ENCODE results near the gene NELL2.

DNA sequence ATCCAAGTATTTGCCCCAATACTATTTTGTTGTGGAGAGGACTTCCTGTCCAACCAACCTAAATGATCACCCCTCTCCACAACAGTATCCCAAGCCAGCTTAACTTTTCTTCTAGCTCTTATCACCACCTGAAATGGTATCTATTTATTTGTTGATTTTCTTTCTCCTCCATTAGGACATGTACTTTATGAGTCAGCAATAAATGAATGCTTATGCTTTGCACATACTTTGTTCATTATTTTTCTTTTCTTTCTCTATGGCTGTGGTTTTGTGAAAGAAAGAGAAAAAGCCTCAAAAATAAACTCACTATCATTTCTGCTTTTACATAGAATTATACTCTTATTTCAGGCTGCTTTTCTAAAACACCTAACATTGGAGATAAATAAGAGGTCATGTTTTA, 371.3 kb downstream of the NELL2 start:
- TF ChIP-seq, protein P1, sequence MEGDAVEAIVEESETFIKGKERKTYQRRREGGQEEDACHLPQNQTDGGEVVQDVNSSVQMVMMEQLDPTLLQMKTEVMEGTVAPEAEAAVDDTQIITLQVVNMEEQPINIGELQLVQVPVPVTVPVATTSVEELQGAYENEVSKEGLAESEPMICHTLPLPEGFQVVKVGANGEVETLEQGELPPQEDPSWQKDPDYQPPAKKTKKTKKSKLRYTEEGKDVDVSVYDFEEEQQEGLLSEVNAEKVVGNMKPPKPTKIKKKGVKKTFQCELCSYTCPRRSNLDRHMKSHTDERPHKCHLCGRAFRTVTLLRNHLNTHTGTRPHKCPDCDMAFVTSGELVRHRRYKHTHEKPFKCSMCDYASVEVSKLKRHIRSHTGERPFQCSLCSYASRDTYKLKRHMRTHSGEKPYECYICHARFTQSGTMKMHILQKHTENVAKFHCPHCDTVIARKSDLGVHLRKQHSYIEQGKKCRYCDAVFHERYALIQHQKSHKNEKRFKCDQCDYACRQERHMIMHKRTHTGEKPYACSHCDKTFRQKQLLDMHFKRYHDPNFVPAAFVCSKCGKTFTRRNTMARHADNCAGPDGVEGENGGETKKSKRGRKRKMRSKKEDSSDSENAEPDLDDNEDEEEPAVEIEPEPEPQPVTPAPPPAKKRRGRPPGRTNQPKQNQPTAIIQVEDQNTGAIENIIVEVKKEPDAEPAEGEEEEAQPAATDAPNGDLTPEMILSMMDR (IDR thresholded peaks at IDR 0.05) = no peak
- TF ChIP-seq SMC3 (IDR thresholded peaks at IDR 0.05; ENCODE audit: low read depth, low read length) (no peak), SIN3A (IDR thresholded peaks at IDR 0.05; ENCODE audit: borderline replicate concordance, low read depth, low read length) (no peak), TAF1 (IDR thresholded peaks at IDR 0.05; ENCODE audit: borderline replicate concordance, low read depth, low read length) (no peak), POLR2AphosphoS5 (IDR thresholded peaks at IDR 0.05; ENCODE audit: low read depth, low read length) (no peak), MXI1 (IDR thresholded peaks at IDR 0.05; ENCODE audit: low read depth, low read length) (no peak), MEF2A (IDR thresholded peaks at IDR 0.05; ENCODE audit: borderline replicate concordance, low read depth) (no peak)
- TF ChIP-seq, protein P2, sequence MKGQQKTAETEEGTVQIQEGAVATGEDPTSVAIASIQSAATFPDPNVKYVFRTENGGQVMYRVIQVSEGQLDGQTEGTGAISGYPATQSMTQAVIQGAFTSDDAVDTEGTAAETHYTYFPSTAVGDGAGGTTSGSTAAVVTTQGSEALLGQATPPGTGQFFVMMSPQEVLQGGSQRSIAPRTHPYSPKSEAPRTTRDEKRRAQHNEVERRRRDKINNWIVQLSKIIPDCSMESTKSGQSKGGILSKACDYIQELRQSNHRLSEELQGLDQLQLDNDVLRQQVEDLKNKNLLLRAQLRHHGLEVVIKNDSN (IDR thresholded peaks at IDR 0.05; ENCODE audit: borderline replicate concordance, low read depth) = no peak
- TF ChIP-seq, protein P3, sequence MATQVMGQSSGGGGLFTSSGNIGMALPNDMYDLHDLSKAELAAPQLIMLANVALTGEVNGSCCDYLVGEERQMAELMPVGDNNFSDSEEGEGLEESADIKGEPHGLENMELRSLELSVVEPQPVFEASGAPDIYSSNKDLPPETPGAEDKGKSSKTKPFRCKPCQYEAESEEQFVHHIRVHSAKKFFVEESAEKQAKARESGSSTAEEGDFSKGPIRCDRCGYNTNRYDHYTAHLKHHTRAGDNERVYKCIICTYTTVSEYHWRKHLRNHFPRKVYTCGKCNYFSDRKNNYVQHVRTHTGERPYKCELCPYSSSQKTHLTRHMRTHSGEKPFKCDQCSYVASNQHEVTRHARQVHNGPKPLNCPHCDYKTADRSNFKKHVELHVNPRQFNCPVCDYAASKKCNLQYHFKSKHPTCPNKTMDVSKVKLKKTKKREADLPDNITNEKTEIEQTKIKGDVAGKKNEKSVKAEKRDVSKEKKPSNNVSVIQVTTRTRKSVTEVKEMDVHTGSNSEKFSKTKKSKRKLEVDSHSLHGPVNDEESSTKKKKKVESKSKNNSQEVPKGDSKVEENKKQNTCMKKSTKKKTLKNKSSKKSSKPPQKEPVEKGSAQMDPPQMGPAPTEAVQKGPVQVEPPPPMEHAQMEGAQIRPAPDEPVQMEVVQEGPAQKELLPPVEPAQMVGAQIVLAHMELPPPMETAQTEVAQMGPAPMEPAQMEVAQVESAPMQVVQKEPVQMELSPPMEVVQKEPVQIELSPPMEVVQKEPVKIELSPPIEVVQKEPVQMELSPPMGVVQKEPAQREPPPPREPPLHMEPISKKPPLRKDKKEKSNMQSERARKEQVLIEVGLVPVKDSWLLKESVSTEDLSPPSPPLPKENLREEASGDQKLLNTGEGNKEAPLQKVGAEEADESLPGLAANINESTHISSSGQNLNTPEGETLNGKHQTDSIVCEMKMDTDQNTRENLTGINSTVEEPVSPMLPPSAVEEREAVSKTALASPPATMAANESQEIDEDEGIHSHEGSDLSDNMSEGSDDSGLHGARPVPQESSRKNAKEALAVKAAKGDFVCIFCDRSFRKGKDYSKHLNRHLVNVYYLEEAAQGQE (IDR thresholded peaks at IDR 0.05; ENCODE audit: low read depth, low read length) = no peak
- TF ChIP-seq, protein P4, sequence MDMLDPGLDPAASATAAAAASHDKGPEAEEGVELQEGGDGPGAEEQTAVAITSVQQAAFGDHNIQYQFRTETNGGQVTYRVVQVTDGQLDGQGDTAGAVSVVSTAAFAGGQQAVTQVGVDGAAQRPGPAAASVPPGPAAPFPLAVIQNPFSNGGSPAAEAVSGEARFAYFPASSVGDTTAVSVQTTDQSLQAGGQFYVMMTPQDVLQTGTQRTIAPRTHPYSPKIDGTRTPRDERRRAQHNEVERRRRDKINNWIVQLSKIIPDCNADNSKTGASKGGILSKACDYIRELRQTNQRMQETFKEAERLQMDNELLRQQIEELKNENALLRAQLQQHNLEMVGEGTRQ (IDR thresholded peaks at IDR 0.05; ENCODE audit: borderline replicate concordance, low read depth, low read length) = no peak

Measured in SK-N-SH (cell line).